ENCODE results near the gene CPNE2. TPM values are rescaled to one million over a fixed set of nuclear protein-coding genes. Genes with fewer than 3 reads are reported as not detected.

The CPNE2 gene
- polyA plus RNA-seq, 1 experiment, result 80.6 TPM

DNA sequence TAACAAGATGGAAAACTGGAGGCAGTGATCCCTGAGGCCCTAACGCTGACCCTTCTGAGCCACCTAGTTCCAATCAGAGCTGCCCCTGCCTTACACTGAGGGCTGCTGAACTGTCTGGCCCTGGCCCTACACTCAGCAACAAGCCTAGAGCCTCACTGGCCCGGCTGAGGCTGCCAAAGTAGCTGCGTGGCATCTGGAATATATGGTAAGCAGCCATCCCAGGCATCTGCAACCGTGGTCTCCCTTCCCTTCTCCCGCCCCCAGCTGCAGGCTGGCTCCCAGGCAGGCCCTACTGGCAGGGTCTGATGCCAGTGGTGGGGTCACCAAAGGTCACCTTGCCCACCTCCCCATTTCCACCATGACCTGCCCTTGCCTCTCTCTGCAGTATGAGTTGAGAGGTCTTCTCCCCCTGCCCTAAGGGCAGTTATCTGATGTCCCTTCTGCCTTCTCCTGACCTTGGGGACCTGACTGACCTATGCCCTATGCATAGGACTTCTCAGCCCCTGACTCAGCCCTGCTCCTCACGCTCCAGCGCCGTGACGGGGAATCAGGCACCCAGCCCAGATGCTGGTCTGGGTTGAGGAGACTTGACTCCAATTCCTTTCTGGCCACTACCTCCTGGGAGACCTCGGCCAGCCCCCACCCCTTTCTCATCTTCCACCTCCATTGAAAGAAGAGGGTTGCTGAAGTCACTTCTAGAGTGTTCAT lies 45.3 kb downstream of the CPNE2 start:
- TF ChIP-seq, protein P1, sequence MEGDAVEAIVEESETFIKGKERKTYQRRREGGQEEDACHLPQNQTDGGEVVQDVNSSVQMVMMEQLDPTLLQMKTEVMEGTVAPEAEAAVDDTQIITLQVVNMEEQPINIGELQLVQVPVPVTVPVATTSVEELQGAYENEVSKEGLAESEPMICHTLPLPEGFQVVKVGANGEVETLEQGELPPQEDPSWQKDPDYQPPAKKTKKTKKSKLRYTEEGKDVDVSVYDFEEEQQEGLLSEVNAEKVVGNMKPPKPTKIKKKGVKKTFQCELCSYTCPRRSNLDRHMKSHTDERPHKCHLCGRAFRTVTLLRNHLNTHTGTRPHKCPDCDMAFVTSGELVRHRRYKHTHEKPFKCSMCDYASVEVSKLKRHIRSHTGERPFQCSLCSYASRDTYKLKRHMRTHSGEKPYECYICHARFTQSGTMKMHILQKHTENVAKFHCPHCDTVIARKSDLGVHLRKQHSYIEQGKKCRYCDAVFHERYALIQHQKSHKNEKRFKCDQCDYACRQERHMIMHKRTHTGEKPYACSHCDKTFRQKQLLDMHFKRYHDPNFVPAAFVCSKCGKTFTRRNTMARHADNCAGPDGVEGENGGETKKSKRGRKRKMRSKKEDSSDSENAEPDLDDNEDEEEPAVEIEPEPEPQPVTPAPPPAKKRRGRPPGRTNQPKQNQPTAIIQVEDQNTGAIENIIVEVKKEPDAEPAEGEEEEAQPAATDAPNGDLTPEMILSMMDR (IDR thresholded peaks at IDR 0.05; ENCODE audit: insufficient read depth, low read depth, low read length), result no peak
- Histone ChIP-seq H3K27me3 (ENCODE audit: control insufficient read depth, insufficient read depth, low read length) (no peaks in the 10 kb centered on the region), H3K36me3 (ENCODE audit: control insufficient read depth, insufficient read depth, low read length) (peaks cover 1% of the 10 kb centered on the region; the same call in 1 of the 2 replicates), H3K4me3 (ENCODE audit: low read depth, low read length) (no peak overlapping the region)
- ChIA-PET CTCF (interaction anchor here (0.6 kb wide), 2 partner anchors 36 to 336 kb away, joined by 3 read pairs; no protein-coding TSS in a partner anchor), POLR2A (no interaction called here)
- no peak for DNase-seq (ENCODE audit: low read depth)

DNA sequence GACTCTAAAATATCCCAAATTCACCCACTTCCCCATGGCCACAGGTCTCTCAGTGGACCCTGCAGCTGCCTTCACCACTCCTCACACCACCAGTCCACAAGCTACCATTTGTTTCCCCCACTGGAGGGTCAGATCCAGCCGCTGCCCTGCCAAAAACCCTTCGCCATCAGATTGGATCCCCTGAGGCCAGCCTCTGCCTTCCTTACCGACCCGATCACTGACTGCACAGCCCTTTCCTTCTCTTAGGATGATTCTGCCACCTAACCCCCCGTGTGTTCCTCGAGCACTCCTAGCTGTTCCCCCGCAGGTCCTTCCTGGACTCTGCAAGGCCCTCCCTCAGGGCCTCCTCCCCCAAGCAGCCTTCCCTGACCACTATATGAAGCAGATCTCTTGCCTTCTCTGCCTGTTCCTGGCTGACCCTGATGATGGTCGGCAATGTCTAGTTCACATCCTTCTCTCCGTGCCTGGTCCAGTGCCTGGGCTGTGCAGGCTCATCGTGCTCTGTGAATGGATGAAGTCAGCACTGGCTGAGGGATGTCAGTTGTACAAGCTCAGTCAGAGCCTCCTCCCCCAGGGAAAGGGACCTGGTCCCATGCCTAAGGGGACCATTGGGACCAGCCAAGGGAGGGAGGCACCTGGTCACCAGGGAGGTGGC lies 46.0 kb downstream of the CPNE2 start:
- POLR2A ChIA-PET, result no interaction called here
- TF ChIP-seq, protein P1 (IDR thresholded peaks at IDR 0.05; ENCODE audit: insufficient read depth, low read depth, low read length), result no peak
- no peak for DNase-seq (ENCODE audit: low read depth)
- CTCF ChIA-PET, result interaction anchor here (0.6 kb wide), 1 partner anchor 337 kb away, joined by 3 read pairs; no protein-coding TSS in a partner anchor
- Histone ChIP-seq H3K27me3 (ENCODE audit: control insufficient read depth, insufficient read depth, low read length) (no peaks in the 10 kb centered on the region), H3K36me3 (ENCODE audit: control insufficient read depth, insufficient read depth, low read length) (peaks cover 1% of the 10 kb centered on the region), H3K4me3 (ENCODE audit: low read depth, low read length) (no peak overlapping the region)

DNA sequence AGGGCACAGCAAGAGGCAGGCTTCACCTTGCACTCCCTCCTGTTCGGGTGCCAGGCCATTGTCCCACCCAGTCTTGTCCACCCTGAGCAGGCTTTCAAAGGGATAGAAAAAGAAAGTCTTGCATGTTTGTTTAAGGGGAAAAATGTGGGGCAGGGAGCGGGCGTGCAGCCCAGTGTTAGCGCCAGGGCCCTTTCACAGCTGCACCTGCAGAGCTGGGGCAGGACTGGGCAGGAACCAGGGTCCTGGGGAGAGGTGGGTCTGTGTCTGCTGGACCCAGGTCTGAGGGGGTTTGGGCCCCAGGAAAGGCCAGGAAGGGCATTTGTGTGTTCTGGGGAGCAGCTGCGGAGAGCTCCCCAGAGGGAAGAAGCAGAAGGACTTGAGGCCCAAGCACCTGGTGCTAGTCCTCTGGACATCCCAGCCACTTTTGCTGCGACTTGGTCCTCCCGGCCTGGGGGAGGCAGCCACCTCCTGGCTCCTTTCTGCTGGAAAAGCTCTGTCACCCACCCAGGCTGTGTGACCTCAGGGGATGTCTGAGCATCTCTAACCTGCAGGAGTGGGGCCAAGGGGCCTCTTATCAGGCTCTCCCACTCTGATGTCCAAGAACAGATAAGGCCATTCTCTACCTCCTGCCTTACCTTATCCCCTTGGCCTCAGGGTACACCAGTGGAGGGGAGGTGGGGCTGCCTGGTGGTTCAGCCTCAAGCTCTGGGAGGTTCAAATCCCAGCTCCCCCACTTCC lies 48.7 kb downstream of the CPNE2 start:
- peaks cover 3% of the 10 kb centered on the region for H3K36me3 ChIP-seq (ENCODE audit: control insufficient read depth, insufficient read depth, low read length)
- no peak for DNase-seq (ENCODE audit: low read depth)
- no peaks in the 10 kb centered on the region for H3K27me3 ChIP-seq (ENCODE audit: control insufficient read depth, insufficient read depth, low read length)
- no peak overlapping the region for H3K4me3 ChIP-seq (ENCODE audit: low read depth, low read length)
- POLR2A ChIA-PET, result no interaction called here
- CTCF ChIA-PET, result interaction anchor here (1.0 to 1.1 kb wide), 3 partner anchors 10 to 58 kb away, joined by 3 read pairs; no protein-coding TSS in a partner anchor
- TF ChIP-seq, protein P1 (IDR thresholded peaks at IDR 0.05; ENCODE audit: insufficient read depth, low read depth, low read length), result no peak

DNA sequence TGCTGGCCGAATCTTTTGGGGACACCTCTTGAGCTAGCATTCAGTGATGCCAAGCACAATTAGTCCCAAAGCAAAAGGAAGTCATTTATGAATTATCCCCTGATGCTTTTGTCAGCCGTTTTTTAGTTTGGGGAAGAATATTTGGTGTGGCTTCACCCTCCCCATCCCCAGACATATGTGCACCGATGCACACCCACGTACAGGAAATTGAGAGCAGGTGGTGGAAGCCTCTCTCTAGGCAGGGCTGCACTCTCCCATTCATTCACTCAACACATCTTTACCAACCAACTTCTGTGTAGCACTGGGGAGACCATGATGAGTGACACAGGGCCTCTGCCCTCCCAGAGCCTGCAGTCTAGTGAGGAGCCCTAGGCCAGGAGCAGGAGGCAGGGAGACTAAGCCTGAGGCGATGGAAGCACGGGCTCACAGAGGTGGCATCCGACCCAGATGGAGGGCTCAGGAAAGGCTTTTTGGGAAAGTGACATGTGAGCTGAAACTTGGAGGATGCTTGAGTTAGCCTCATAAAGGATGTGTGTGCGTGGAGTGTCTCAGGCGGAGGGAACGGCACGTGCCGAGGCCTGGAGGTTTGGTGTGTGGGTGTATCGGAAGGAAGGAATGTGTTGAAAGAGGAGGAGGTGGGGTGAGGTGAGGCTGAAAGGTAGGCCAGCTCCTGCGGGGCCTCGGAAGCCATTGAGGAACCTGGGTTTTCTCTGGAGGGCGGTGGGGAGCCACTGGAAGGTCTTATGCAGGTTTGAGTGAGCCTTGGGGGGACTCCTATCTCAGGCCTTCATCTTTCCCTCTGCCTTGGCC lies 49.6 kb downstream of the CPNE2 start:
- POLR2A ChIA-PET, result no interaction called here
- TF ChIP-seq, protein P1 (IDR thresholded peaks at IDR 0.05; ENCODE audit: insufficient read depth, low read depth, low read length), result no peak
- no peak for DNase-seq (ENCODE audit: low read depth)
- H3K4me3 ChIP-seq (ENCODE audit: low read depth, low read length), result no peak overlapping the region
- H3K27me3 ChIP-seq (ENCODE audit: control insufficient read depth, insufficient read depth, low read length), result no peaks in the 10 kb centered on the region
- CTCF ChIA-PET, result interaction anchor here (1.0 to 1.1 kb wide), 2 partner anchors 11 to 59 kb away, joined by 3 read pairs; no protein-coding TSS in a partner anchor
- peaks cover 3% of the 10 kb centered on the region for H3K36me3 ChIP-seq (ENCODE audit: control insufficient read depth, insufficient read depth, low read length)
